Neural cell (in vitro differentiated cells): ENCODE measurements around the gene B4GALNT4.

Source experiments
- CTCF ChIP-seq: fragments of 450-650 bp; IDR thresholded peaks from 2 replicates; pipeline ENCODE4 v1.5.1; 2014; ENCODE audit warnings: antibody characterized with exemption, mild to moderate bottlenecking, moderate library complexity; ENCODE audit not compliant: poor library complexity, severe bottlenecking
- EZH2 ChIP-seq: fragments of 200-600, 300-800 bp; shearing (Covaris generic), sonication (generic); IDR thresholded peaks from 2 replicates; pipeline ENCODE4 v1.6.1; 2014; ENCODE audit warnings: antibody characterized with exemption, low read length, borderline replicate concordance, mild to moderate bottlenecking; ENCODE audit not compliant: insufficient read depth, poor library complexity, severe bottlenecking
- POLR2AphosphoS5 ChIP-seq: IDR thresholded peaks from 2 replicates; pipeline ENCODE4 v1.6.1; 2012
- RAD21 ChIP-seq: fragments of 450-650 bp; conservative IDR thresholded peaks from 2 replicates; pipeline ENCODE4 v1.6.1; 2014; ENCODE audit warnings: antibody characterized with exemption, mild to moderate bottlenecking, moderate library complexity

GRCh38 chr11:380095-380480 lies 10.8 kb downstream of the B4GALNT4 start:
- TF ChIP-seq POLR2AphosphoS5 = no peak
- TF ChIP-seq CTCF = no peak
- TF ChIP-seq RAD21 = no peak
- no peak for TF ChIP-seq EZH2
